ENCODE measurements around the gene GSTM3.
"Not testable (repeated sequence)": the region's sequence is repeated elsewhere in the genome, so short reads cannot be mapped to it uniquely, and the experiment has no call there.

DNA sequence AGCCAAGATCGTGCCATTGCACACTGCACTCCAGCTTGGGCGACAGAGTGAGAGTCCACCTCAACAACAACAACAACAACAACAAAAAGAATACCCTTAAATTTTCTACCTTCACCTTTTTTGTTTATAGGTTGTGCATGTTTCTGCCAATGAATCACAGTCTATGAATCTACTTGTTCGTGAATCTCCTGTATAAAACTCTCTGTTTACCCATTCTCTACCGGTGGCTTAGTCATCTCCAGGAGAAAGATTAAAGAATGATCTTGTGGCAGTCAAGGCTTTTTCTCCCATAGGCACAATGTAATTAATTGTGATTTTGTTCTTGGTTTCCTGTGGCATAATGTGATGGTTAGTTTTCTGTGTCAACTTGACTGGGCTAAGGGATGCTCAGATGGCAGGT, 43.0 kb downstream of the GSTM3 start:
- TF ChIP-seq, protein P1, sequence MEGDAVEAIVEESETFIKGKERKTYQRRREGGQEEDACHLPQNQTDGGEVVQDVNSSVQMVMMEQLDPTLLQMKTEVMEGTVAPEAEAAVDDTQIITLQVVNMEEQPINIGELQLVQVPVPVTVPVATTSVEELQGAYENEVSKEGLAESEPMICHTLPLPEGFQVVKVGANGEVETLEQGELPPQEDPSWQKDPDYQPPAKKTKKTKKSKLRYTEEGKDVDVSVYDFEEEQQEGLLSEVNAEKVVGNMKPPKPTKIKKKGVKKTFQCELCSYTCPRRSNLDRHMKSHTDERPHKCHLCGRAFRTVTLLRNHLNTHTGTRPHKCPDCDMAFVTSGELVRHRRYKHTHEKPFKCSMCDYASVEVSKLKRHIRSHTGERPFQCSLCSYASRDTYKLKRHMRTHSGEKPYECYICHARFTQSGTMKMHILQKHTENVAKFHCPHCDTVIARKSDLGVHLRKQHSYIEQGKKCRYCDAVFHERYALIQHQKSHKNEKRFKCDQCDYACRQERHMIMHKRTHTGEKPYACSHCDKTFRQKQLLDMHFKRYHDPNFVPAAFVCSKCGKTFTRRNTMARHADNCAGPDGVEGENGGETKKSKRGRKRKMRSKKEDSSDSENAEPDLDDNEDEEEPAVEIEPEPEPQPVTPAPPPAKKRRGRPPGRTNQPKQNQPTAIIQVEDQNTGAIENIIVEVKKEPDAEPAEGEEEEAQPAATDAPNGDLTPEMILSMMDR (IDR thresholded peaks at IDR 0.05): not testable (repeated sequence)
- not testable (repeated sequence) for TF ChIP-seq POLR2A, EP300 (IDR thresholded peaks at IDR 0.05)
